CD4-positive, alpha-beta T cell (primary cell): ENCODE results near the gene FAP. TPM values are rescaled to one million over a fixed set of nuclear protein-coding genes. Genes with fewer than 3 reads are reported as not detected.

Experiments
- ATAC-seq: fragments of 200-7000 bp; cut with Tn5 transposase; one replicate; pipeline ENCODE4 v1.10.0; 2022; ENCODE audit warnings: mild to moderate bottlenecking; ENCODE audit not compliant: poor library complexity
- CTCF ChIA-PET: fragments of 350-600 bp; sonication (Branson Sonifier 250); formaldehyde crosslinking; loops from one replicate; lab custom pipeline; 2021; ENCODE audit warnings: antibody characterized with exemption, inconsistent platforms; lab: Charles Lee
- POLR2A ChIA-PET: fragments of 350-600 bp; sonication (Branson Sonifier 250); formaldehyde crosslinking; loops from one replicate; lab custom pipeline; 2021; ENCODE audit warnings: antibody characterized with exemption, inconsistent platforms; lab: Charles Lee
- DNase-seq, 14 experiments: peaks; one replicate each; pipeline ENCODE4 v3.0.0-alpha.2; 2013 to 2020; ENCODE audit warnings: mixed read lengths in 2 of 14
- H3K27ac ChIP-seq, 2 donors: one replicate each; pipeline versions ENCODE4 v1.5.1 to v1.7.0; 2013; ENCODE audit warnings: low read length in 2 of 2, low read depth in 1 of 2, mild to moderate bottlenecking in 1 of 2
- H3K27me3 ChIP-seq, 2 experiments: 1 replicate in 1 of 2; 2 replicates in 1 of 2; pipeline versions ENCODE4 v1.6.1 to v1.7.0; 2013; ENCODE audit warnings: low read length in 2 of 2, control low read depth in 1 of 2, mild to moderate bottlenecking in 1 of 2, moderate library complexity in 1 of 2; ENCODE audit not compliant: insufficient read depth in 2 of 2, control insufficient read depth in 1 of 2
- H3K36me3 ChIP-seq: one replicate; pipeline ENCODE4 v1.6.1; 2013; ENCODE audit warnings: low read length, control low read depth; ENCODE audit not compliant: insufficient read depth
- H3K4me1 ChIP-seq: one replicate; pipeline ENCODE4 v1.6.1; 2013; ENCODE audit warnings: low read length, control low read depth; ENCODE audit not compliant: insufficient read depth
- H3K4me3 ChIP-seq: one replicate; pipeline ENCODE4 v1.5.1; 2013; ENCODE audit warnings: mild to moderate bottlenecking, low read length, moderate library complexity
- H3K9me3 ChIP-seq, 2 experiments: 1 replicate in 1 of 2; 2 replicates in 1 of 2; pipeline versions ENCODE4 v1.6.1 to v1.7.0; 2013; ENCODE audit warnings: low read length in 2 of 2, mild to moderate bottlenecking in 2 of 2, control low read depth in 1 of 2, moderate library complexity in 1 of 2; ENCODE audit not compliant: control insufficient read depth in 1 of 2, insufficient read depth in 1 of 2
- H3K27ac Mint-ChIP-seq: one replicate; pipeline ENCODE4 v1.8.0; 2020; ENCODE audit warnings: mixed read lengths
- H3K27me3 Mint-ChIP-seq: one replicate; pipeline ENCODE4 v1.8.0; 2021; ENCODE audit warnings: mixed read lengths
- H3K36me3 Mint-ChIP-seq: one replicate; pipeline ENCODE4 v1.8.0; 2021; ENCODE audit warnings: low read depth, mixed read lengths
- H3K4me1 Mint-ChIP-seq: one replicate; pipeline ENCODE4 v1.8.0; 2021; ENCODE audit warnings: low read depth, mixed read lengths
- H3K4me3 Mint-ChIP-seq: one replicate; pipeline ENCODE4 v1.8.0; 2020; ENCODE audit warnings: mild to moderate bottlenecking, mixed read lengths
- H3K9me3 Mint-ChIP-seq: one replicate; pipeline ENCODE4 v1.8.0; 2020; ENCODE audit warnings: mixed read lengths
- intact Hi-C, 2 experiments: fragments of 100-400 bp; cut with DNase I in 1 of 2; cut with micrococcal nuclease in 1 of 2; formaldehyde crosslinking; loops; one replicate each; pipeline versions ENCODE4 v1.15.1 to v1.9.0; 2023 to 2025; cut with DNase I, micrococcal nuclease
- total RNA-seq, 174 experiments: library from RNA in 2 of 174; stranded (reverse) in 2 of 174; gene quantifications; one replicate each; pipeline ENCODE4 v1.2.3 and lab custom pipeline; 2021 to 2026
- TF ChIP-seq, protein P1 (sequence below): fragments of 200-600 bp; IDR thresholded peaks from one replicate; pipeline ENCODE4 v1.8.0; 2022; ENCODE audit warnings: antibody characterized with exemption, mild to moderate bottlenecking

FAP gene
- total RNA-seq, 2 experiments from 2014 or later = not detected

DNA sequence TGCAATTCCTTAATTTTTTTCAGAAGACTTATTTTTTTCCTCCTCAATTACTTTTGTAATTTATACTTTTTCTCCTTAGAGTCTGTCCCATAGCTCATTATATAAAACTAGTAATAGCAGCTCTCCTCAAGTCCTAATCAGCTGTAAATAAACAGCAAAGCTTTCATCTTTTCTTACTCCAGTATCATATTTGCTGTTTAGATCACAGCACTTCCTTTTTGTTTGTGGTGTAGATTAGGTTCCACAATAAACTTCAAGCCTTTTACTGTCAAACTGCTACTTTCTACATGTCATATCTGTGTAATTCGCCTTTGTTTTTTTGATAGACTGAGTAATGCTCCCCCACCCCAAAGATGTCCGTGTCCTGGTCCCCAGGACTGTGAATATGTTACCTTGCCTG is 116.7 kb downstream of the FAP start:
- DNase-seq (no peak), ATAC-seq (no peak)
- Histone ChIP-seq H3K27ac (no peak overlapping the region), H3K36me3 (no peaks in the 10 kb centered on the region), H3K27me3 (no peaks in the 10 kb centered on the region), H3K4me3 (no peak overlapping the region), H3K4me1 (no peaks in the 10 kb centered on the region), H3K9me3 (no peaks in the 10 kb centered on the region)
- peaks cover 20% of the 10 kb centered on the region for H3K4me1 Mint-ChIP-seq
- no peak overlapping the region for H3K27ac Mint-ChIP-seq
- no peaks in the 10 kb centered on the region for H3K36me3 Mint-ChIP-seq
- H3K4me3 Mint-ChIP-seq = no peak overlapping the region
- TF ChIP-seq, protein P1, sequence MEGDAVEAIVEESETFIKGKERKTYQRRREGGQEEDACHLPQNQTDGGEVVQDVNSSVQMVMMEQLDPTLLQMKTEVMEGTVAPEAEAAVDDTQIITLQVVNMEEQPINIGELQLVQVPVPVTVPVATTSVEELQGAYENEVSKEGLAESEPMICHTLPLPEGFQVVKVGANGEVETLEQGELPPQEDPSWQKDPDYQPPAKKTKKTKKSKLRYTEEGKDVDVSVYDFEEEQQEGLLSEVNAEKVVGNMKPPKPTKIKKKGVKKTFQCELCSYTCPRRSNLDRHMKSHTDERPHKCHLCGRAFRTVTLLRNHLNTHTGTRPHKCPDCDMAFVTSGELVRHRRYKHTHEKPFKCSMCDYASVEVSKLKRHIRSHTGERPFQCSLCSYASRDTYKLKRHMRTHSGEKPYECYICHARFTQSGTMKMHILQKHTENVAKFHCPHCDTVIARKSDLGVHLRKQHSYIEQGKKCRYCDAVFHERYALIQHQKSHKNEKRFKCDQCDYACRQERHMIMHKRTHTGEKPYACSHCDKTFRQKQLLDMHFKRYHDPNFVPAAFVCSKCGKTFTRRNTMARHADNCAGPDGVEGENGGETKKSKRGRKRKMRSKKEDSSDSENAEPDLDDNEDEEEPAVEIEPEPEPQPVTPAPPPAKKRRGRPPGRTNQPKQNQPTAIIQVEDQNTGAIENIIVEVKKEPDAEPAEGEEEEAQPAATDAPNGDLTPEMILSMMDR = no peak
- intact Hi-C loops = loop anchor here in 1 of 2 experiments (2.0 to 10.0 kb wide), 2 partner anchors 540 to 902 kb away; no protein-coding TSS in a partner anchor
- POLR2A ChIA-PET = interaction anchor here (1.1 to 1.3 kb wide), 3 partner anchors 115 to 134 kb away, joined by 4 to 5 read pairs (median 5); no protein-coding TSS in a partner anchor
- H3K27me3 Mint-ChIP-seq = no peaks in the 10 kb centered on the region
- CTCF ChIA-PET = interaction anchor here (0.8 to 1.8 kb wide), 2 partner anchors 68 to 540 kb away, joined by 3 to 8 read pairs; no protein-coding TSS in a partner anchor
- H3K9me3 Mint-ChIP-seq = no peaks in the 10 kb centered on the region

DNA sequence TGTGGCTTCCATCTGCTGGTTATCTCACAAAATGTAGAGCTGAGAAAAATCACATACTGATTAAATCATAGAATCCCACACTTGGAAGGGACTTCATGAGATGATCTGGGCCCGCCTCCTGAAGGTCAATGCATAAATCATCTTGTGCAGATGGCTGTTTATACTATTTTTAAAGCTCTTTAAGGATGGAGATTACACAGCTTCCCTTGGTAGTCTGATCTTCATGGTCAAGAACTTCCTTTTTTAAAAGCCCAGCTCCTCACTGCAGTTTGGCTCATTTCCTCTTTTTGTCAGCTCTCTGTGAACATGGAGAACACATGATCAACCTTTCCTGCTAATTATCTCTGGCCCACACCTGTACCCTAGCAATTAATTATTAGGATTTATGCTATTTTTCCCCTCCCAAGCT is 117.1 kb downstream of the FAP start:
- Mint-ChIP-seq H3K27ac (no peak overlapping the region), H3K4me1 (peaks cover 20% of the 10 kb centered on the region), H3K36me3 (no peaks in the 10 kb centered on the region), H3K27me3 (no peaks in the 10 kb centered on the region), H3K9me3 (no peaks in the 10 kb centered on the region), H3K4me3 (no peak overlapping the region)
- DNase-seq = peak in 1 of 14 experiments; percentile 17
- H3K36me3 ChIP-seq = no peaks in the 10 kb centered on the region
- POLR2A ChIA-PET = interaction anchor here (1.1 to 1.3 kb wide), 3 partner anchors 115 to 133 kb away, joined by 4 to 5 read pairs (median 5); no protein-coding TSS in a partner anchor
- H3K9me3 ChIP-seq = no peaks in the 10 kb centered on the region
- no peak for ATAC-seq
- no peak overlapping the region for H3K4me3 ChIP-seq
- TF ChIP-seq, protein P1 = no peak
- no peaks in the 10 kb centered on the region for H3K4me1 ChIP-seq
- H3K27me3 ChIP-seq = no peaks in the 10 kb centered on the region
- CTCF ChIA-PET = interaction anchor here (1.8 kb wide), 1 partner anchor 540 kb away, joined by 8 read pairs; no protein-coding TSS in a partner anchor
- intact Hi-C loops = loop anchor here in 1 of 2 experiments (2.0 to 10.0 kb wide), 2 partner anchors 539 to 901 kb away; no protein-coding TSS in a partner anchor
- no peak overlapping the region for H3K27ac ChIP-seq

DNA sequence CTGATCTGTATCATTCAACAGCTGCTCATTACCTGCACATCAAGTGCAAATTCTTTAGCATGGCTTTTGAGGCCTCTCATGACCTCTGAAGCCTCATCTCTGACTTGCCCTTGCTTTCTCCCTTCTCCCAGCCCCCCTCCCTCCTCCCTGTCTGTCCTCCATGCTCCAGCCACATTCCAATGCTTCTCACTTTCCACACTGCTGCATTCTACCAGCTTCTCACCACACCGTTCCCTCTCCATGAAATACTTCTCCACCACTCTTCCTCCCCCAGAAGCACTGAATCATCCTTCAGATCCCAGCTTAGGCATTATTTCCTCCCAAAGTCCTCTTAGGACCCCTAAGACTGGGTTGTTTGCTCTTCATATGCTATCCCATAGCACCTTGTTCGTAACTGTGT is 118.1 kb downstream of the FAP start:
- CTCF ChIA-PET = interaction anchor here (0.7 to 1.8 kb wide), 2 partner anchors 539 to 1851 kb away, joined by 3 to 8 read pairs; no protein-coding TSS in a partner anchor

More for the DNA sequence above, 118.1 kb downstream of the FAP start:
- Histone ChIP-seq H3K27me3 (no peaks in the 10 kb centered on the region), H3K27ac (no peak overlapping the region), H3K4me1 (no peaks in the 10 kb centered on the region), H3K9me3 (no peaks in the 10 kb centered on the region), H3K4me3 (no peak overlapping the region), H3K36me3 (no peaks in the 10 kb centered on the region)
- Mint-ChIP-seq H3K4me1 (peaks cover 20% of the 10 kb centered on the region), H3K36me3 (no peaks in the 10 kb centered on the region), H3K27me3 (no peaks in the 10 kb centered on the region), H3K27ac (no peak overlapping the region), H3K4me3 (no peak overlapping the region), H3K9me3 (no peaks in the 10 kb centered on the region)
- intact Hi-C loops = loop anchor here (1.0 to 10.0 kb wide), 3 partner anchors 120 to 902 kb away; no protein-coding TSS in a partner anchor
- TF ChIP-seq, protein P1 = no peak
- DNase-seq = no peak
- no peak for ATAC-seq
- POLR2A ChIA-PET = interaction anchor here (0.7 to 1.3 kb wide), 3 partner anchors 132 to 543 kb away, joined by 3 to 5 read pairs (median 4); no protein-coding TSS in a partner anchor
